HG02571 (cell line): ENCODE data around the gene RNASE12.

Experiments
- ATAC-seq: cut with Tn5 transposase; IDR thresholded peaks from one replicate; pipeline ENCODE4 v1.9.1; 2021; ENCODE audit warnings: mild to moderate bottlenecking, moderate library complexity; ENCODE audit not compliant: unreplicated experiment

Gene RNASE12

DNA sequence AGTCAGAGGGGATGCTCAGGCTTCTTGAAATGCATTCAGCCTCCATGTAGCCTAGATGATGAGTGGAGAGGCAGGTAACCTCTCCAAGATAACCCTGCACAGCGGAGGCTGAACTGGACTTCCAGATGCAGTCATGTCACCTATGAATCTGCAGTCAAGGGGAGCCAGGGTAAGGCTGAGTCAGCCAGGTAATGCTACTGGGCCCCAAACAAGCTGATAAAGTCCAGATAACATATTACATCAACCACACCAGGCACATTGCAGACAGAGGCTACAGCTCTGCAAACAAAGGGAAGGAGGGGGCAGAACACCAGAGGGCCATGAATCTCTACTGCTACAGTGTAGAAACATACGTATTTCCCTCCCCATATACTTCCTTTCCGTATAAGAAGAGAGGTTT is 44.3 kb downstream of the RNASE12 start:
- ATAC-seq = no peak
